Eye (tissue), 1 donor: ENCODE data around the gene ZNF534.
"Not testable (repeated sequence)": the region's sequence is repeated elsewhere in the genome, so short reads cannot be mapped to it uniquely, and the experiment has no call there.

Experiments used
- DNase-seq: peaks from one replicate; pipeline ENCODE4 v3.0.0-alpha.2; 2015

ZNF534 gene

GRCh38 chr19:52428937-52429336 lies at the start of gene ZNF534:
Gene ZNF534 (plus strand): TSS chr19:52429148. CDS start chr19:52431475, 2,327 bp downstream.
- no peak for DNase-seq

DNA sequence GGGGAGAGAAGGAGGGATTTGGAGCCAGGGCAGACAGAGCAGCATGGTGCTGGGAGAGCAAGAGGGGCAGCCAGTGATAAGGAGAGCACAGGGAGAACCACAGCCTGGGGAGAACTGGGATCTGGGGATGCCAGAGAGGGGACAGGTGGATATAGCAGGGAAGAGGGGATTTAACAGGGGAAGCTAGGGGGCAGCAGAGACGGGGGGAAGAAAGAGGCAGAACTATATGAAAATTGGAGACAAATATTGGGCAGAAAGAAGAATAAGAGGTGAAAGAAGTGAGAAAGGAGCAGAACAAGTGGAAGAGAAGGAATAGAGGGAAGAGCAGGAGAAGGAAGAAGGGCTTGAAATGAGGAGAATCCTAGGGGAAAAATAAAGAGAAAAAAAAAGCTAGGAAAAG lies 37.8 kb upstream of the ZNF534 start:
- DNase-seq, result no peak

- peak; percentile 98 for DNase-seq
These were observed 31.5 kb upstream of the ZNF534 start, which contains the start of gene ZNF528 for GRCh38 chr19:52397310-52398080. Gene ZNF528 (plus strand): TSS chr19:52397849. CDS start chr19:52402014, 4,165 bp downstream.

- no peak for DNase-seq
These were observed 30.9 kb upstream of the ZNF534 start for GRCh38 chr19:52398081-52398441.

GRCh38 chr19:52410276-52410675 lies 18.7 kb upstream of the ZNF534 start:
- DNase-seq, result no peak

DNA sequence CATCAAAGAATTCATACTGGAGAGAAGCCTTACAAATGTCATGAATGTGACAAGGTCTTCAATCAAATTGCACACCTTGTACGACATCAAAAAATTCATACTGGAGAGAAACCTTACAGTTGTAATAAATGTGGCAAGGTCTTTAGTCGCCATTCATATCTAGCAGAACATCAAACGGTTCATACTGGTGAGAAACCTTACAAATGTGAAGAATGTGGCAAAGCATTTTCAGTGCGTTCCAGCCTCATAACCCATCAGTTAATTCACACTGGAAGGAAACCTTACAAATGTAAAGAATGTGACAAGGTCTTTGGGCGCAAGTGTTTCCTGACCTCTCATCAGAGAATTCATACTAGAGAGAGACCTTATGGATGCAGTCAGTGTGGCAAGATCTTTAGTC lies 13.2 kb upstream of the ZNF534 start:
- no peak for DNase-seq

DNA sequence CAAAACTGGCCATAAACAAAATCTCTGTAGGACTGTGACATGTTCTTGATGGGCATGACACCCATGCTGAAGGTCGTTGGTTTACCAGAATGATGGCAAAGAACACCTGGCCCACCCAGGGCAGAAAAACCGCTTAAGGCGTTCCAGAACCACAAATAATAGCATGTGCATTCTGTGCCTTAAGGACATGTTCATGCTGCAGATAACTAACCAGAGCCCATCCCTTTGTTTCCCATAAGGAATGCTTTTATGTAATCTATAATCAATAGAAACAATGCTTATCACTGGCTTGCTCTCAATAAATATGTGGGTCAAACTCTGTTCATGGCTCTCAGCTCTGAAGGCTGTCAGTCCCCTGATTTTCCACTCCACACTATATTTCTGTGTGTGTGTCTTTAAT lies 13.2 kb downstream of the ZNF534 start:
- no peak for DNase-seq

- no peak for DNase-seq
These were observed 15.6 kb downstream of the ZNF534 start for GRCh38 chr19:52444506-52444905.

DNA sequence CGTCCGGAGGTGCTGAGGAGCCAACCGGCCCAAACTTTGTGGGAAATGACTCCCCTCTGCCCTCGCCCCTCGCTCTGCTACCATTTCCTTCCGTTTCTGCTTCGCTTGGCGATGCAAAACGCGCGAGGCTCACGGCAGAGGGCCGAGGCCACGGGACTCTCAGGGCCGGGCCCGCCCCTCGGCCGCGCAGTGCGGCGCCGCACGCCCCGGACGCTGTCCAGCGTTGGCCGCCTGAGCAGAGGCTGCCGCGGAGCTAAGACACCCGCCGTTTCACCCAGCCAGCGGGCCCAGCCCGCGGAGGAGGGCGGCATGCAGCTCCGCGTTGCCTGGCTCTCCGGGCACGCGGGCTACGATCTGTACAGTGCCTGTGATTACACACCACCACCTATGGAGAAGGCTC lies 22.3 kb downstream of the ZNF534 start:
- DNase-seq, result no peak

GRCh38 chr19:52453324-52454094 lies 24.6 kb downstream of the ZNF534 start, which contains the start of gene ZNF578:
Gene ZNF578 (plus strand): TSS chr19:52453553. CDS start chr19:52501846, 48,293 bp downstream.
- DNase-seq, result peak; percentile 96

GRCh38 chr19:52464798-52465470 lies 36.0 kb downstream of the ZNF534 start:
- DNase-seq, result no peak

DNA sequence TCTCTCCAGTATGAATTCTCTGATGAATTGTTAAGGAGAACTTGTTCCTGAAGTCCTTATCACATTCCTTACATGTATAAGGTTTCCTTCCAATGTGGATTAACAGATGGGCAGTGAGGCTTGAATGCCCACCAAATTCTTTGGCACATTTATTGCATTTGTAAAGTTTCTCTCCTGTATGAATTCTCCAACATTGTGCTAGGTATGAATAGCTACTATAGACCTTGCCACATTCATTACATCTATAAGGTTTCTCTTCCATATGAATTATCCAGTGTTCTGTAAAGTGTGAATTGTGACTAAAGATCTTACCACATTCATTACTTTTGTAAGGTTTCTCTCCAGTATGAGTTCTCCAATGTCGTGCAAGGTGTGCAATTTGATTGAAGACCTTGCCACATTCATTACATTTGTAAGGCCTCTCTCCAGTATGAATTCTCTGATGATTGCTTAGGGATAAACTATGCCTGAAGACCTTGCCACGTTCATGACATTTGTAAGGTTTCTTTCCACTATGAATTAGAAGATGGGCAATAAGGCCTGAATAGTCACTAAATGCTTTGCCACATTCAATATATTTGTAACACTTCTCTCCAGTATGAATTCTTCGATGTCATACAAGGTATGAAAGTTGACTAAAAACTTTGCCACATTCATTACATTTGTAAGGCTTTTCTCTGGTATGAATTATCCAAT lies 44.9 kb downstream of the ZNF534 start:
- DNase-seq, result no peak

GRCh38 chr19:52474351-52475127 lies 45.6 kb downstream of the ZNF534 start:
- no peak for DNase-seq

DNA sequence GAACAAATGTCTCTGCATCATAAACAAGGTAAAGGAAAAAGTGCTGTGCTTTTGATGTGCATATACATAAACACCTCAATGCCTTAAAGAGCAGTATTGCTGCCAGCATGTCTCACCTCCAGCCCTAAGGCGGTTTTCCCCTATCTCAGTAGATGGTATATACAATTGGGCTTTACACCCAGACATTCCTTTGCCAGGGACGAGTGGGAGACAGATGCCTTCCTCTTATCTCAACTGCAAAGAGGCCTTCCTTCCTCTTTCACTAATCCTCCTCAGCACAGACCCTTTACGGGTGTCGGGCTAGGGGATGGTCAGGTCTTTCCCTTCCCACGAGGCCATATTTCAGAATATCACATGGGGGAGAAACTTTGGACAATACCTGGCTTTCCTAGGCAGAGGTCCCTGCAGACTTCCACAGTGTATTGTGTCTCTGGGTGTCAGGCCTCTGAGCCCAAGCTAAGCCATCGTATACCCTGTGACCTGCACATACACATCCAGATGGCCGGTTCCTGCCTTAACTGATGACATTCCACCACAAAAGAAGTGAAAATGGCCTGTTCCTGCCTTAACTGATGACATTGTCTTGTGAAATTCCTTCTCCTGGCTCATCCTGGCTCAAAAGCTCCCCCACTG lies 55.3 kb downstream of the ZNF534 start:
- not testable (repeated sequence) for DNase-seq

DNA sequence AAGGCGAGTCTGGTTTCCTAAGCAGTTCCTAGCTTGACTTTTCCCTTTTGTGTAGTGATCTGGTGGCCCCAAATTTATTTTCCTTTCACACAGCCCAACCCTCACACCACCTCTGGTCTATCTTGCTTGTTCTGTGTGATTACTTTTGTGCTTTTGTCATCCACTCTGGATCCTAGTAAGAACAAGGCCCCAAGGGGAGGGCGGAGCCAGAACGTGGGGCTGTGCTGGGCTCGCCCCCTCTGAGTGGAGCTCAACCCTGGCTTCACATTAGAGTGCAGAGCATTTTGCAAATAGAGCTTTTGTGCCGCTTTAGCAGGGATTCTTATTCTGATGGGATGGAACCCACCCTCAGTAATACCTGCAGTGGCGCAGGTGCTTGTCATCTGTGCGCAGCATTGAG lies 56.1 kb downstream of the ZNF534 start:
- not testable (repeated sequence) for DNase-seq

- not testable (repeated sequence) for DNase-seq
These were observed 56.8 kb downstream of the ZNF534 start for GRCh38 chr19:52485561-52486240.

DNA sequence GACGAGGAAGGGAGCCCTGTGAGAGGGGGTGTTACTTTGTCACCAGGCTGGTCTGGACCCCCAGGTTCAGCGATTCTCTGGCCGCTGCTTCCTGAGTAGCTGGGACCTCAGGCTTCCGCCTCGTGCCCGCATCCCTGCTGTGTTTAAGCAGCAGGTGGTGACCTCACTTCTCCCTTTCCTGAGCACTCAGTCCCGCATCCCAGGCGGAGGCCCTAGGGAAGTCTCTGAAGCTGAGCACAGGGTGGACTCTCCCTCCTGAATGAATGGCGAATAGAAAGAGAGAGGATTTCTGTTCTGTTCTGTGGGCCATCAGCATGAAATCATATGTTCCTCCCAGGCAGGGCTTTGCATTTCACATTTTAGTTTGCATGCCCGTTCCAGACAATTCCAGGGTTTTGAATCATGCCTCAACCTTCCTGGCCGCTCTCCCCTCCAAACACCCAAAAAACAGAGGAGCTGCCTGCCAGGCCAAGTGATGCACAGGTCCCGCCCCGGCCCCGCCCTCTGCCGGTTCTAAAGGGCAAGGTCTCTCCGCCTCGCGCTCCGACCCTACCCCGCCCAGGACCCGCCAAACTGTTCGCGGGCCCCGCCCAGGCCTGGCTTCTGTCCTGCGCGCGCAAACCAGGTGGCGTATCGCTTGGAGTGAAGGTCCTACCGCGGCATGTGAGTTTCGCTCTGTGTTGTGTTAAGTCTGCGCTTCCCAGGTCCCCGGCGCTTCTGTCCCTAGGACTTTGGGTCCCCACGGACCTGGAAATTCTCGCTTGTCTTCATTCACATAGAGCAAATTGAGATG lies 63.4 kb downstream of the ZNF534 start:
- DNase-seq, result peak; percentile 62

GRCh38 chr19:52492994-52493470 lies 64.1 kb downstream of the ZNF534 start:
- no peak for DNase-seq

DNA sequence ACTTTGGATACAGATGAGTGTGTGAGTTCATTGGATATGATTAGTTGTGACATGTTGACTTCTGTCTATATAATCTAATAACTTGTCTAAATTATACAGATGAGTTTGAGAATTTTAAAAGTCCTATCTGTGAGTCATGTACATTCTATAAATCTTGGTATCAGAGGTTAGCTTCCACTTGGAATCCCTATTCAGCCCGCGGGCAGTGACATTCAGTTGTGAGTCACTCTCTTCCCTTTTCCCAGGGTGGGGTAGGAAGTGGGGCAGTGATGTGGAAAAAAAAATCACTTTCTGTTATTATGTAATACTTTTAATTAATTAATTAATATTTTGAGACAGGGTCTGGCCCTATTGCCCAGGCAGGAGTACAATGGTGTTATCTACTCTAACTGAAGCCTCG lies 65.6 kb downstream of the ZNF534 start:
- DNase-seq, result no peak

DNA sequence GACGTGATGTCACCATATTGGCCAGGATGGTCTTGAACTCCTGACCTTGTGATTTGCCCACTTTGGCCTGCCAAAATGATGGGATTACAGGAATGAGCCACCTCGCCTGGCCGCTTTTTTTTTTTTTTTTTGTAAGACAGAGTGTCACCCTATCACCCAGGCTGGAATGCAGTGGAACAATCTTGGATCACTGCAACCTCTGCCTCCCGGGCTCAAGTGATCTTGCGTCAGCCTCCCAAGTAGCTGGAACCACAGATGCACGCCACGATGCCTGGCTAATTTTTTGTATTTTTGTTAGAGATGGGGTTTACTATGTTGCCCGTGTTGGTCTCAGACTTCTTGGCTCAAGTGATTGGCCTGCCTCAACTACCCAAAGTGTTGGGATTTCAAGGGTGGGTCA lies 69.6 kb downstream of the ZNF534 start:
- no peak for DNase-seq
